Activated CD4-positive, alpha-beta memory T cell treated with anti-CD3 and anti-CD28 coated beads, Interleukin-2, amount 10 ng/mL, durations not matched to agents 7 days and 5 days (primary cell): Measurements from ENCODE around the gene PPP2R5C. TPM values are rescaled to one million over a fixed set of nuclear protein-coding genes. Genes with fewer than 3 reads are reported as not detected.

Experiments
- CTCF ChIA-PET: fragments of 350-600 bp; sonication (Branson Sonifier 250); formaldehyde crosslinking; loops from one replicate; lab custom pipeline; 2021; ENCODE audit warnings: antibody characterized with exemption, inconsistent platforms; lab: Charles Lee
- POLR2A ChIA-PET: fragments of 350-600 bp; sonication (Branson Sonifier 250); formaldehyde crosslinking; loops from one replicate; lab custom pipeline; 2021; ENCODE audit warnings: antibody characterized with exemption; lab: Charles Lee
- DNase-seq: peaks from one replicate; pipeline ENCODE4 v3.0.0-alpha.2; 2020
- H3K27ac Mint-ChIP-seq: one replicate; pipeline ENCODE4 v1.8.0; 2021; ENCODE audit warnings: mild to moderate bottlenecking, mixed read lengths
- H3K27me3 Mint-ChIP-seq: one replicate; pipeline ENCODE4 v1.8.0; 2021; ENCODE audit warnings: mixed read lengths
- H3K36me3 Mint-ChIP-seq: one replicate; pipeline ENCODE4 v1.8.0; 2021; ENCODE audit warnings: low read depth, mixed read lengths
- H3K4me1 Mint-ChIP-seq: one replicate; pipeline ENCODE4 v1.8.0; 2021; ENCODE audit warnings: mixed read lengths
- H3K4me3 Mint-ChIP-seq: one replicate; pipeline ENCODE4 v1.8.0; 2021; ENCODE audit warnings: mild to moderate bottlenecking, mixed read lengths
- H3K9me3 Mint-ChIP-seq: one replicate; pipeline ENCODE4 v1.8.0; 2021; ENCODE audit warnings: mixed read lengths
- total RNA-seq, 2 experiments: library from RNA; stranded (reverse); gene quantifications; one replicate each; pipeline ENCODE4 v1.2.3, GENCODE V29; 2021

PPP2R5C gene
- total RNA-seq, 2 experiments from 2014 or later, result 338 to 348 TPM

GRCh38 chr14:101780390-101780789 is 18.9 kb downstream of the PPP2R5C start:
- H3K27me3 Mint-ChIP-seq, result peaks cover 18% of the 10 kb centered on the region
- POLR2A ChIA-PET, result interaction anchor here (0.7 to 1.5 kb wide), 2 partner anchors 44 to 64 kb away, joined by 3 to 6 read pairs; no protein-coding TSS in a partner anchor
- DNase-seq, result no peak
- CTCF ChIA-PET, result interaction anchor here (1.8 kb wide), 1 partner anchor 9 kb away, joined by 7 read pairs; no protein-coding TSS in a partner anchor
- H3K27ac Mint-ChIP-seq, result no peak overlapping the region
- no peak overlapping the region for H3K4me3 Mint-ChIP-seq
- peaks cover 12% of the 10 kb centered on the region for H3K36me3 Mint-ChIP-seq
- H3K4me1 Mint-ChIP-seq, result peaks cover 8% of the 10 kb centered on the region
- no peaks in the 10 kb centered on the region for H3K9me3 Mint-ChIP-seq

DNA sequence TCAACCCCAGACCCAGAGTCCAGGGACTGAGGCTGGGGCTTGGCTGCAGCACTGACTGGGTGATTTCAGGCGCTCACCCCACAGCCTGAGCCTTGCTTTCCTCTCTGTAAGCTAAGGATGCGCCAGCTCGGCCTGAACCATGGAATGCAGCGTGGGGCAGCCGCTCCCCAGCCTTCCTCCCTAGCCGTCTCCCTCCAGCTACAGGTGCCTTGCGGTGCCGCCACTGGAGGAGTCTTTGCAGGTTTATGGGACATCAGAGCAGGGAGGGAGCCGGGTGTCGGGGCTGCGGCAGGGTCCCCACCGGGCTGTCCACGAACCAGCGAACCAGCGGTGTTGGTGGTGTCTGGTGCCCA is 19.4 kb downstream of the PPP2R5C start:
- Mint-ChIP-seq H3K4me1 (peaks cover 8% of the 10 kb centered on the region), H3K9me3 (no peaks in the 10 kb centered on the region), H3K4me3 (no peak overlapping the region), H3K36me3 (peaks cover 12% of the 10 kb centered on the region), H3K27ac (no peak overlapping the region), H3K27me3 (peaks cover 18% of the 10 kb centered on the region)
- POLR2A ChIA-PET, result interaction anchor here (0.7 to 1.5 kb wide), 3 partner anchors 39 to 63 kb away, joined by 3 to 6 read pairs (median 3); no protein-coding TSS in a partner anchor
- no peak for DNase-seq
- CTCF ChIA-PET, result interaction anchor here (1.0 to 1.8 kb wide), 2 partner anchors 10 to 74 kb away, joined by 3 to 7 read pairs; no protein-coding TSS in a partner anchor

GRCh38 chr14:101781240-101782061 is 19.9 kb downstream of the PPP2R5C start:
- H3K27me3 Mint-ChIP-seq, result peaks cover 18% of the 10 kb centered on the region
- peaks cover 8% of the 10 kb centered on the region for H3K4me1 Mint-ChIP-seq
- H3K36me3 Mint-ChIP-seq, result peaks cover 10% of the 10 kb centered on the region
- no peaks in the 10 kb centered on the region for H3K9me3 Mint-ChIP-seq
- no peak overlapping the region for H3K27ac Mint-ChIP-seq
- peak; percentile 26 for DNase-seq
- H3K4me3 Mint-ChIP-seq, result peak overlapping the region; percentile 57
- CTCF ChIA-PET, result interaction anchor here (1.0 to 1.8 kb wide), 2 partner anchors 11 to 75 kb away, joined by 3 to 7 read pairs; no protein-coding TSS in a partner anchor
- POLR2A ChIA-PET, result interaction anchor here (1.1 to 1.5 kb wide), 2 partner anchors 38 to 42 kb away, joined by 3 to 6 read pairs; no protein-coding TSS in a partner anchor

- H3K9me3 Mint-ChIP-seq, result no peaks in the 10 kb centered on the region
- H3K4me3 Mint-ChIP-seq, result no peak overlapping the region
- no peak for DNase-seq
- CTCF ChIA-PET, result interaction anchor here (0.7 to 2.0 kb wide), 5 partner anchors 13 to 227 kb away, joined by 3 to 10 read pairs (median 4); no protein-coding TSS in a partner anchor
- no peak overlapping the region for H3K27ac Mint-ChIP-seq
- POLR2A ChIA-PET, result interaction anchor here (0.8 to 2.7 kb wide), 3 partner anchors 10 to 35 kb away, joined by 3 to 11 read pairs (median 4); no protein-coding TSS in a partner anchor
- H3K4me1 Mint-ChIP-seq, result peaks cover 8% of the 10 kb centered on the region
- peaks cover 18% of the 10 kb centered on the region for H3K27me3 Mint-ChIP-seq
- peaks cover 3% of the 10 kb centered on the region for H3K36me3 Mint-ChIP-seq
These were observed 21.9 kb downstream of the PPP2R5C start for GRCh38 chr14:101783260-101784016.

DNA sequence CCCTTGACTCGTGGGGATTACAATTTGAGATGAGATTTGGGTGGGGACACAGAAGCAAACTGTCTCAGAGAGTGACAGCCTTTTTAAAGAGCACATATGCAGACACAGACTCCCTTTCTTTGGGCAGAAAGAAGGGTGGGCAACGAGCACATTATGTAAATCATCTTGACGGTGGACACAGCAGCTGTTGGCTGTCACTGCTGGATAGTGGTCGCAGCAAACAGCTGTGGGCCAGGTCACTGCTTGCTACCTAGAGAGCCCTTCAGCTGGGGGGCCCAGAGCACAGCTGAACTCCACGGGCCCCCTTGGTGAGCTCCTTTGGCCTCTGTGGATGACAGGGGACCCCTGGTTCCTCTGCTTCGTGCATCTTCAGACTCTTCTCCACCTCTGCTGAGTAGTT is 23.1 kb downstream of the PPP2R5C start:
- CTCF ChIA-PET, result interaction anchor here (1.1 to 2.0 kb wide), 2 partner anchors 14 to 78 kb away, joined by 3 to 10 read pairs; no protein-coding TSS in a partner anchor
- no peak overlapping the region for H3K4me3 Mint-ChIP-seq
- H3K9me3 Mint-ChIP-seq, result no peaks in the 10 kb centered on the region
- POLR2A ChIA-PET, result interaction anchor here (2.7 kb wide), 1 partner anchor 25 kb away, joined by 11 read pairs; no protein-coding TSS in a partner anchor
- DNase-seq, result no peak
- H3K27ac Mint-ChIP-seq, result no peak overlapping the region
- peaks cover 11% of the 10 kb centered on the region for H3K27me3 Mint-ChIP-seq
- peaks cover 8% of the 10 kb centered on the region for H3K4me1 Mint-ChIP-seq
- peaks cover 3% of the 10 kb centered on the region for H3K36me3 Mint-ChIP-seq

DNA sequence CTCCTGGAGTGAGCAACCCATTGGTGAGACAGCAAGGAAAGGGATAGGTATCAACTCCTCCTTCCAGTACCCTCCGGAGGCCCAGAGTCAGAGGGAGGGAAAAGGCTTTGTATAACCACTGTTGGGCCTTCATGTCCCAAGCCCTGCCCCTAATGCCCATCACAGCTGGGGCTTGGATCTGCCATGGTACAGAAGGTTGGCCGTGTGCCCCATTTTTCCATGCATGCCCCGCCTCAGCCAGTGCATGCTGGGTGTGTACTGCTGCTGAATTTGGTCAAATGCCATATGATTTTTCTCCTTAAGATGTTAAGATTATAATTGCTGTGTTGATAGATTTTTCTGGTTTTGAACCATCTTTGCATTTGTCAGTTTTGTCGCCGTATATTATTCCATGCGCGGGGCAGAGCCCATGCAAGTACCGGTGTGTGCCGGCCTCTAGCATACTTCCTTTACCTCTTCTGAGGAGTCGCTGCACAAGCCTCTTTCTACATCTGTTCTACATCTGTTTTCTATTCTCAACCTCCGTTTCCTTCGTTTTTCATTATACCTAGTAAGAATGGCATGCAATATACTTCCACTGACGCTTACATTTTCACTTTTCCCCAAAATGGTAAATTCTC is 26.6 kb downstream of the PPP2R5C start:
- Mint-ChIP-seq H3K27me3 (no peaks in the 10 kb centered on the region), H3K4me1 (peaks cover 20% of the 10 kb centered on the region), H3K4me3 (no peak overlapping the region), H3K36me3 (peaks cover 7% of the 10 kb centered on the region), H3K9me3 (no peaks in the 10 kb centered on the region), H3K27ac (no peak overlapping the region)
- ChIA-PET CTCF (no interaction called here), POLR2A (no interaction called here)
- no peak for DNase-seq

DNA sequence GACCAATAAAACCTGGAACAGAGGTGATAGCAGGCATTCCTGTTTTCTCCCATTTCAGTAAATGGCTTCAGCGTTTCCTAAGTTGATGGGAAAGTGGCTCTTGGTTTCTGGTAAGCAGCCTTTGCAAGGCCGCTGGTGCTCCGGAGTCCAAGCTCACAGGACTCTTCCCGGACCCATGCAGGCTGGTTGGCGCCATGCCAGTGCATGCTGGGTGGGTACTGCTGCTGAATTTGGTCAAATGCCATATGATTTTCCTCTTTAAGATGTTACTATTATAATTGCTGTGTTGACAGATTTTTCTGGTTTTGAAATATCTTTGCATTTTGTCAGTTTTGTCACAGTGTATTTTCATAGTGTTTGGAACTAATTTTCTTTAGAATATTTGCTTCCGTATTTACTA is 27.7 kb downstream of the PPP2R5C start:
- Mint-ChIP-seq H3K4me3 (no peak overlapping the region), H3K9me3 (peaks cover 7% of the 10 kb centered on the region), H3K27me3 (no peaks in the 10 kb centered on the region), H3K27ac (no peak overlapping the region), H3K4me1 (peaks cover 21% of the 10 kb centered on the region), H3K36me3 (peaks cover 15% of the 10 kb centered on the region)
- ChIA-PET POLR2A (no interaction called here), CTCF (interaction anchor here (1.3 kb wide), 1 partner anchor 20 kb away, joined by 5 read pairs; no protein-coding TSS in a partner anchor)
- no peak for DNase-seq

DNA sequence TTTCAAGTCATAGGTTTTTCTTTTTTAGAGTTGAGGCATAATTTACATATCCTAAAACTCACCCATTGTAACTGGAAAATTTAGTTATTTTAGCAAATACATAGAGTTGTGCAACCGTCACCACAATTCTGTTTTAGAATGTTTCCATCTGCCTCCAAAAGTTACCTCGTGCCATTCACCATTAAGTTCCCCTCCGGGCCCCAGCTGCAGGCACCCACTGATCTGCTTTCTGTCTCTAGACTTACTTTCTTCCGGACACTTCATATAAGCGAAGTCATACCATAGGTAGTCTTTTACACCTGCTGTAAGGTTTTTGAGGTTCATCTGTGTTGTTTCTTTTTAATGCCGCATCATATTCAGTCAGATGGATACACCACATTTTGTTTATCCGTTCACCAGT is 28.7 kb downstream of the PPP2R5C start:
- H3K27ac Mint-ChIP-seq, result no peak overlapping the region

GRCh38 chr14:101791919-101792572 is 30.5 kb downstream of the PPP2R5C start:
- ChIA-PET CTCF (interaction anchor here (0.9 to 2.1 kb wide), 8 partner anchors 13 to 167 kb away, joined by 3 to 12 read pairs (median 3); no protein-coding TSS in a partner anchor), POLR2A (interaction anchor here (0.6 to 5.0 kb wide), 15 partner anchors 8 to 85 kb away, joined by 3 to 85 read pairs (median 4); no protein-coding TSS in a partner anchor)
- Mint-ChIP-seq H3K27me3 (no peaks in the 10 kb centered on the region), H3K4me3 (peak overlapping the region; percentile 47), H3K4me1 (peaks cover 21% of the 10 kb centered on the region), H3K9me3 (peaks cover 7% of the 10 kb centered on the region), H3K36me3 (peaks cover 19% of the 10 kb centered on the region), H3K27ac (peak overlapping the region; percentile 41)
- DNase-seq, result no peak

More for the DNA sequence above, 28.7 kb downstream of the PPP2R5C start:
- peaks cover 7% of the 10 kb centered on the region for H3K9me3 Mint-ChIP-seq
- H3K27me3 Mint-ChIP-seq, result no peaks in the 10 kb centered on the region
- POLR2A ChIA-PET, result interaction anchor here (1.1 to 5.0 kb wide), 6 partner anchors 9 to 34 kb away, joined by 3 to 85 read pairs (median 6); no protein-coding TSS in a partner anchor
- no peak overlapping the region for H3K4me3 Mint-ChIP-seq
- no peak for DNase-seq
- CTCF ChIA-PET, result interaction anchor here (0.6 to 0.7 kb wide), 2 partner anchors 7 to 83 kb away, joined by 3 read pairs; no protein-coding TSS in a partner anchor
- H3K4me1 Mint-ChIP-seq, result peaks cover 21% of the 10 kb centered on the region
- H3K36me3 Mint-ChIP-seq, result peaks cover 17% of the 10 kb centered on the region

- H3K4me1 Mint-ChIP-seq, result peaks cover 19% of the 10 kb centered on the region
- H3K9me3 Mint-ChIP-seq, result peaks cover 7% of the 10 kb centered on the region
- POLR2A ChIA-PET, result interaction anchor here (1.0 to 1.8 kb wide), 2 partner anchors 13 to 16 kb away, joined by 3 to 8 read pairs; no protein-coding TSS in a partner anchor
- CTCF ChIA-PET, result no interaction called here
- H3K27me3 Mint-ChIP-seq, result no peaks in the 10 kb centered on the region
- no peak overlapping the region for H3K27ac Mint-ChIP-seq
- DNase-seq, result no peak
- H3K4me3 Mint-ChIP-seq, result no peak overlapping the region
- peaks cover 19% of the 10 kb centered on the region for H3K36me3 Mint-ChIP-seq
These were observed 34.5 kb downstream of the PPP2R5C start for GRCh38 chr14:101796016-101796415.

- H3K4me1 Mint-ChIP-seq, result peaks cover 18% of the 10 kb centered on the region
- peaks cover 7% of the 10 kb centered on the region for H3K9me3 Mint-ChIP-seq
- no peaks in the 10 kb centered on the region for H3K27me3 Mint-ChIP-seq
- CTCF ChIA-PET, result no interaction called here
- POLR2A ChIA-PET, result interaction anchor here (1.0 to 1.8 kb wide), 2 partner anchors 13 to 16 kb away, joined by 3 to 8 read pairs; no protein-coding TSS in a partner anchor
- no peak overlapping the region for H3K27ac Mint-ChIP-seq
- DNase-seq, result no peak
- no peak overlapping the region for H3K4me3 Mint-ChIP-seq
- H3K36me3 Mint-ChIP-seq, result peaks cover 19% of the 10 kb centered on the region
These were observed 35.0 kb downstream of the PPP2R5C start for GRCh38 chr14:101796479-101796878.
